Pancreas (tissue), 10 donors: ENCODE data around the gene TBX4. TPM values are rescaled to one million over a fixed set of nuclear protein-coding genes. Genes with fewer than 3 reads are reported as not detected.
"Not testable (repeated sequence)": the region's sequence is repeated elsewhere in the genome, so short reads cannot be mapped to it uniquely, and the experiment has no call there.

ENCODE experiments used
- ATAC-seq, 4 donors: fragments of 200-7000 bp; cut with Tn5 transposase; one replicate each; pipeline versions ENCODE4 v1.8.0 to v1.9.1; 2020; ENCODE audit warnings: mild to moderate bottlenecking in 4 of 4, moderate library complexity in 4 of 4
- DNase-seq, 6 donors: peaks; one replicate each; pipeline ENCODE4 v3.0.0-alpha.2; 2020
- FAIRE-seq: peaks from 2 replicates; lab custom pipeline; 2012; peaks lifted over from hg19 to GRCh38; lab: Jason Lieb, UNC
- H3K27ac ChIP-seq, 4 donors: fragments of 200-600 bp; sonication (generic); 1 replicate in 3 of 4; 2 replicates in 1 of 4; pipeline versions ENCODE4 v1.5.0 to v1.8.0; 2020
- H3K27me3 ChIP-seq, 4 donors: fragments of 200-600 bp; one replicate each; pipeline ENCODE4 v1.8.0; 2021
- H3K36me3 ChIP-seq, 3 donors: fragments of 200-600 bp; sonication (generic) in 1 of 3; one replicate each; pipeline versions ENCODE4 v1.5.0 to v1.8.0; 2020 to 2021
- H3K4me1 ChIP-seq, 3 donors: fragments of 200-600 bp; one replicate each; pipeline ENCODE4 v1.8.0; 2021
- H3K4me3 ChIP-seq, 4 donors: fragments of 200-600 bp; sonication (generic) in 2 of 4; one replicate each; pipeline versions ENCODE4 v1.5.0 to v1.8.0; 2020 to 2021
- H3K9me3 ChIP-seq, 4 donors: fragments of 200-600 bp; one replicate each; pipeline ENCODE4 v1.8.0; 2021
- CTCF ChIP-seq, 4 donors: fragments of 200-600 bp; sonication (generic) in 3 of 4; IDR thresholded peaks; one replicate each; pipeline versions ENCODE4 v1.5.0 to v1.8.0; 2021; ENCODE audit warnings: antibody characterized with exemption in 4 of 4
- WGBS, 2 donors: extraction: QIAGEN DNeasy Blood & Tissue Kit; methylation state at CpG; one replicate each; pipeline ENCODE4 v1.1.7; 2013; 5-methylcytosine and 5-hydroxymethylcytosine counted together
- intact Hi-C, 3 donors: fragments of 100-400 bp; cut with DNase I; formaldehyde crosslinking; loops; one replicate each; pipeline versions ENCODE4 v1.11.1 to v1.14.2; 2022
- polyA plus RNA-seq, 2 donors: library from polyadenylated mRNA; stranded (reverse); fragments of 200-250 nt; gene quantifications; one replicate each; pipeline ENCODE4 v1.2.3, GENCODE V29; 2013
- total RNA-seq, 6 donors: library from RNA; stranded (reverse); fragmentation: NEBNext Ultra II Directional in 4 of 6; extraction: Animal tissue kit (Norgen Biotek cat#: 25700) in 4 of 6; gene quantifications; one replicate each; pipeline versions ENCODE4 v1.2.1 to v1.2.4, GENCODE V29; 2021 to 2023
- donor health status: healthy with polysubstance abuse.
- donor health status: DM: no; HTN: no; CAD: no; lungs with moderate emphysema.
- donor health status: DM: no; HTN: no; CAD: no.
- donor health status: control.
- donor health status: control.
- donor health status: Bipolar disorder and iron deficiency.
- donor health status: DM: yes; HTN: yes; CAD: no.
- donor health status: DM: no; HTN: no; CAD: no.
- donor health status: DM: no; HTN: no; CAD: no.
- donor health status: DM: yes; HTN: yes; CAD: no.

TBX4 gene
- total and polyA plus RNA-seq, 8 donors, result not detected

- no peaks in the 10 kb centered on the region for H3K9me3 ChIP-seq
- intact Hi-C loops, result no loop called here
- no peak overlapping the region for H3K4me3 ChIP-seq
- H3K4me1 ChIP-seq, result no peaks in the 10 kb centered on the region
- H3K27me3 ChIP-seq, result no peaks in the 10 kb centered on the region
- DNase-seq, result no peak
- H3K27ac ChIP-seq, result no peak overlapping the region
- FAIRE-seq, result no peak
- TF ChIP-seq CTCF (IDR thresholded peaks at IDR 0.05), result no peak
- ATAC-seq, result no peak
- no peaks in the 10 kb centered on the region for H3K36me3 ChIP-seq
These were observed 11.5 kb upstream of the TBX4 start for GRCh38 chr17:61440697-61441096.

- intact Hi-C loops, H3K27me3 ChIP-seq, H3K4me1 ChIP-seq, ATAC-seq, DNase-seq, FAIRE-seq, H3K27ac ChIP-seq, H3K4me3 ChIP-seq, H3K9me3 ChIP-seq, H3K36me3 ChIP-seq: not testable (repeated sequence)
- WGBS, 2 donors, result 89 to 98% methylated on average over 6 of the region's 6 CpGs
These were observed 10.7 kb upstream of the TBX4 start for GRCh38 chr17:61441507-61441906.

- Histone ChIP-seq H3K36me3 (no peaks in the 10 kb centered on the region), H3K4me3 (no peak overlapping the region), H3K27me3 (no peaks in the 10 kb centered on the region), H3K9me3 (no peaks in the 10 kb centered on the region), H3K4me1 (no peaks in the 10 kb centered on the region), H3K27ac (no peak overlapping the region)
- FAIRE-seq (no peak), ATAC-seq (no peak), DNase-seq (no peak)
- WGBS, 2 donors, result 71 to 81% methylated on average over 4 of the region's 4 CpGs
- no peak for TF ChIP-seq CTCF (IDR thresholded peaks at IDR 0.05)
- intact Hi-C loops, result no loop called here
These were observed 10.0 kb upstream of the TBX4 start for GRCh38 chr17:61442136-61442775.

DNA sequence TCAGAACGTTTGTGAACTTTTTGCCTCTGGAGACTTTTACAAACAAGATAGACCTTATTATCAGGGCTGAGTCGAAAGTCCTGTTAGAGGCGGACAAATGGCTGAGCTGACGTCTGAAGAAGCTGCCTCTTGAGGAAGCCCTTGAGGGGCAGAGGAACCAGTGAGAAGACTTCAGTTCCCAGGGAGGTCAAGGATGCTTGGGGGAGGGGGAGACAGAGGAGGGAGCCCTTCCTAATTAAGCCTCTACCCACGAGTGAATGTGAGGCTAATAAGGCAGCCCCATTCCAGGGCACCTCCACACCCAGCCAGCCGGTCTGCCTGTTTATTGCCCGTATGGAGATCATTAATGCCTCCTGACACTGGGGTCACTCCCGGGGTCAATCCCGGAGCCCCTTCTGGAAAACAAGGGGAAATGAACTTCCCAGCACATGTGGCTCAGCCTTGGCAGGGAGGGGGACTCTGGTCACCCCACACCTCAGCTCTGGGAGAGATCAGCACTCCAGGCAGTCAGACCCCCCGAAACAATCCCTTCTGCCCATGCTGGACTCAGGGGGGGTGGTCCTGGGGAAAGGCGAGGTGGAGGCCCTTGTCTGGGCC, 9.2 kb upstream of the TBX4 start:
- ATAC-seq (no peak), FAIRE-seq (no peak), DNase-seq (no peak)
- no peaks in the 10 kb centered on the region for H3K9me3 ChIP-seq
- 58 to 67% methylated on average over 11 of the region's 11 CpGs for WGBS, 2 donors
- intact Hi-C loops, result no loop called here
- no peaks in the 10 kb centered on the region for H3K36me3 ChIP-seq
- no peak overlapping the region for H3K27ac ChIP-seq
- H3K27me3 ChIP-seq, result no peaks in the 10 kb centered on the region
- H3K4me1 ChIP-seq, result no peaks in the 10 kb centered on the region
- no peak for TF ChIP-seq CTCF (IDR thresholded peaks at IDR 0.05)
- H3K4me3 ChIP-seq, result no peak overlapping the region

DNA sequence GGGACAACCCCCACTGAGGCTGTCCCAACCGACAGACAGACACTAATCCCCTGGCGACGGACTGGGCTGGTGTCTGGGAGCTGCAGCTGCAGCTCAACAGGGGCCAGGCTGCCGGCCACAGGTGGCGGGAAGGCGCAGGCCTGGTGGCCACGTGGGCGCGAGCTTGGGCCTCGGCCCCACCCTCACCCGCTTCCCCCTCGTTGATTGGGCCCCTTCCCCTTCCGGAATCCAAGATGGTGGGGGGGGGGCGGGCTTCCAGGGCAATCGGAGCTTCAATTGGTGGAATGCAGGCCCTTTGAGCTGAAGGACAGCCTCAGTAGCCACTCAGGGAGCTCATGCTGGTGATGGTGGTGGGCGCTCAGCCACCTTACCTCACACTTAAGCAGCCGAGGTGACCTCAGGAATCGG, 8.7 kb upstream of the TBX4 start:
- H3K4me1 ChIP-seq, result no peaks in the 10 kb centered on the region
- TF ChIP-seq CTCF (IDR thresholded peaks at IDR 0.05), result no peak
- no peak for DNase-seq
- no peak overlapping the region for H3K4me3 ChIP-seq
- WGBS, 2 donors, result 77 to 85% methylated on average over 13 to 18 of the region's 18 CpGs
- no peak for FAIRE-seq
- H3K36me3 ChIP-seq, result no peaks in the 10 kb centered on the region
- no peak overlapping the region for H3K27ac ChIP-seq
- H3K27me3 ChIP-seq, result no peaks in the 10 kb centered on the region
- no peaks in the 10 kb centered on the region for H3K9me3 ChIP-seq
- ATAC-seq, result no peak
- intact Hi-C loops, result no loop called here
